GM21737 (cell line): ENCODE data around the gene ELP2.
A peak's percentile ranks its signal among the peaks of the same experiment; 100 is the strongest.
"Not testable (repeated sequence)": the region's sequence is repeated elsewhere in the genome, so short reads cannot be mapped to it uniquely, and the experiment has no call there.

Source experiments
- ATAC-seq: cut with Tn5 transposase; IDR thresholded peaks from one replicate; pipeline ENCODE4 v1.9.1; 2021; ENCODE audit warnings: mild to moderate bottlenecking, moderate library complexity; ENCODE audit not compliant: unreplicated experiment

Gene ELP2

GRCh38 chr18:36187193-36187825, 57.6 kb downstream of the ELP2 start, which contains the start of gene MOCOS:
MOCOS (plus strand) TSS chr18:36187497; CDS start chr18:36187540, 43 bp downstream.
- peak; percentile 89 for ATAC-seq

- ATAC-seq: no peak
Measured at GRCh38 chr18:36187826-36188721, 58.4 kb downstream of the ELP2 start.

GRCh38 chr18:36188916-36189315, 59.2 kb downstream of the ELP2 start:
- ATAC-seq: no peak

- ATAC-seq: no peak
Measured at GRCh38 chr18:36189486-36189885, 59.8 kb downstream of the ELP2 start.

- ATAC-seq: no peak
Measured at GRCh38 chr18:36191286-36191685, 61.6 kb downstream of the ELP2 start.

GRCh38 chr18:36191711-36192110, 62.0 kb downstream of the ELP2 start:
- ATAC-seq: no peak

GRCh38 chr18:36194600-36195315, 65.1 kb downstream of the ELP2 start:
- ATAC-seq: no peak

- ATAC-seq: no peak
Measured at GRCh38 chr18:36195427-36196122, 65.9 kb downstream of the ELP2 start.

GRCh38 chr18:36196238-36196995, 66.7 kb downstream of the ELP2 start:
- no peak for ATAC-seq

GRCh38 chr18:36197511-36198166, 67.9 kb downstream of the ELP2 start:
- ATAC-seq: no peak

GRCh38 chr18:36199691-36200295, 70.1 kb downstream of the ELP2 start:
- ATAC-seq: no peak

- no peak for ATAC-seq
Measured at GRCh38 chr18:36200354-36200771, 70.7 kb downstream of the ELP2 start.

GRCh38 chr18:36201765-36202164, 72.1 kb downstream of the ELP2 start:
- ATAC-seq: no peak

GRCh38 chr18:36203360-36203895, 73.7 kb downstream of the ELP2 start:
- ATAC-seq: no peak

GRCh38 chr18:36205166-36205565, 75.5 kb downstream of the ELP2 start:
- ATAC-seq: no peak

- no peak for ATAC-seq
Measured at GRCh38 chr18:36207303-36207702, 77.6 kb downstream of the ELP2 start.

GRCh38 chr18:36207969-36208368, 78.3 kb downstream of the ELP2 start:
- not testable (repeated sequence) for ATAC-seq

GRCh38 chr18:36211612-36212065, 81.9 kb downstream of the ELP2 start:
- no peak for ATAC-seq
